ENCODE measurements around the gene DROSHA.

The DROSHA gene

GRCh38 chr5:31382051-31382878 lies 149.6 kb downstream of the DROSHA start:
- no peaks in the 10 kb centered on the region for H3K9me3 ChIP-seq (replicated peaks; ENCODE audit: insufficient read depth, low read length)
- H4K20me1 ChIP-seq (ENCODE audit: insufficient read depth, low read length), result no peaks in the 10 kb centered on the region
- no peaks in the 10 kb centered on the region for H3K36me3 ChIP-seq (replicated peaks; ENCODE audit: insufficient read depth, low read length)
- no peaks in the 10 kb centered on the region for H3K79me2 ChIP-seq (ENCODE audit: low read length)
- DNase-seq, result no peak
- H3K27me3 ChIP-seq (replicated peaks; ENCODE audit: insufficient read depth, low read length), result no peaks in the 10 kb centered on the region
- no peaks in the 10 kb centered on the region for H3F3A ChIP-seq (ENCODE audit: insufficient read depth, low read length)
- no peak for TF ChIP-seq EZH2phosphoT487 (IDR thresholded peaks at IDR 0.05; ENCODE audit: low read length)
- TF ChIP-seq EZH2 (optimal IDR thresholded peaks at IDR 0.05; ENCODE audit: low read depth, low read length), result no peak
- TF ChIP-seq CTCF (IDR thresholded peaks at IDR 0.05; ENCODE audit: low read length), result no peak
- no peak overlapping the region for H3K4me2 ChIP-seq (ENCODE audit: low read depth, low read length)
- no peaks in the 10 kb centered on the region for H3K4me1 ChIP-seq (ENCODE audit: low read length)
- no peak overlapping the region for H3K27ac ChIP-seq (ENCODE audit: low read length)
- H3K9ac ChIP-seq (ENCODE audit: low read length), result no peak overlapping the region
- H3K4me3 ChIP-seq (ENCODE audit: low read length), result no peak overlapping the region
- H2AFZ ChIP-seq (ENCODE audit: low read length), result no peak overlapping the region
- no peaks in the 10 kb centered on the region for H3K9me2 ChIP-seq (replicated peaks; ENCODE audit: insufficient read depth, low read length)

DNA sequence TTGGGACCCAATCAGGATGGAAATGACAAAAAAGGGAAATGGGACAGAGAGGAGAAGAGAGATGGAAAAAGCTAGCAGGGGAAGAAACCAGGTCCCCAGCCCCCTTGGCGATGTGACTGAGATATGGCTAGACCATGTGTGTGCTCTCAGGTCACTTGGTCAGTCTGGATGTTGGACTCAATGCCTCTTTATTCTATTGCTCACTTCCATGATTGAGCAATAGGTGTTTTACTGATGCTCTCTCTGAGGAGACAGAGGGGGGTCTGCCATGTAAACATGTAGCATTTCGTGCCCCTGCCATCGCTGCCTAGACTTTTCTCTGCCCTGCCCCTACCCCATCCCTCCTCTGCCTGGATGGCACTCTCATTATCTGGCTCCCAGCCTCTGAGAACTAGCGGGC lies 150.6 kb downstream of the DROSHA start:
- no peaks in the 10 kb centered on the region for H4K20me1 ChIP-seq (ENCODE audit: insufficient read depth, low read length)
- no peak overlapping the region for H3K27ac ChIP-seq (ENCODE audit: low read length)
- DNase-seq, result no peak
- TF ChIP-seq EZH2 (optimal IDR thresholded peaks at IDR 0.05; ENCODE audit: low read depth, low read length) (no peak), EZH2phosphoT487 (IDR thresholded peaks at IDR 0.05; ENCODE audit: low read length) (no peak), CTCF (IDR thresholded peaks at IDR 0.05; ENCODE audit: low read length) (no peak)
- H2AFZ ChIP-seq (ENCODE audit: low read length), result no peak overlapping the region
- no peak overlapping the region for H3K9ac ChIP-seq (ENCODE audit: low read length)
- no peaks in the 10 kb centered on the region for H3K27me3 ChIP-seq (replicated peaks; ENCODE audit: insufficient read depth, low read length)
- H3K4me1 ChIP-seq (ENCODE audit: low read length), result no peaks in the 10 kb centered on the region
- no peaks in the 10 kb centered on the region for H3K79me2 ChIP-seq (ENCODE audit: low read length)
- H3K4me2 ChIP-seq (ENCODE audit: low read depth, low read length), result no peak overlapping the region
- H3K36me3 ChIP-seq (replicated peaks; ENCODE audit: insufficient read depth, low read length), result no peaks in the 10 kb centered on the region
- no peaks in the 10 kb centered on the region for H3F3A ChIP-seq (ENCODE audit: insufficient read depth, low read length)
- no peaks in the 10 kb centered on the region for H3K9me3 ChIP-seq (replicated peaks; ENCODE audit: insufficient read depth, low read length)
- no peak overlapping the region for H3K4me3 ChIP-seq (ENCODE audit: low read length)
- no peaks in the 10 kb centered on the region for H3K9me2 ChIP-seq (replicated peaks; ENCODE audit: insufficient read depth, low read length)

GRCh38 chr5:31380049-31380448 lies 151.8 kb downstream of the DROSHA start:
- H3K4me1 ChIP-seq (ENCODE audit: low read length), result no peaks in the 10 kb centered on the region
- TF ChIP-seq EZH2phosphoT487 (IDR thresholded peaks at IDR 0.05; ENCODE audit: low read length), result no peak
- TF ChIP-seq CTCF (IDR thresholded peaks at IDR 0.05; ENCODE audit: low read length), result no peak
- no peak for TF ChIP-seq EZH2 (optimal IDR thresholded peaks at IDR 0.05; ENCODE audit: low read depth, low read length)
- no peaks in the 10 kb centered on the region for H3K27me3 ChIP-seq (replicated peaks; ENCODE audit: insufficient read depth, low read length)
- H3K9me2 ChIP-seq (replicated peaks; ENCODE audit: insufficient read depth, low read length), result no peaks in the 10 kb centered on the region
- H3K4me3 ChIP-seq (ENCODE audit: low read length), result no peak overlapping the region
- no peaks in the 10 kb centered on the region for H4K20me1 ChIP-seq (ENCODE audit: insufficient read depth, low read length)
- H3F3A ChIP-seq (ENCODE audit: insufficient read depth, low read length), result no peaks in the 10 kb centered on the region
- no peak overlapping the region for H3K9ac ChIP-seq (ENCODE audit: low read length)
- no peaks in the 10 kb centered on the region for H3K36me3 ChIP-seq (replicated peaks; ENCODE audit: insufficient read depth, low read length)
- DNase-seq, result no peak
- no peaks in the 10 kb centered on the region for H3K9me3 ChIP-seq (replicated peaks; ENCODE audit: insufficient read depth, low read length)
- no peak overlapping the region for H3K27ac ChIP-seq (ENCODE audit: low read length)
- no peak overlapping the region for H2AFZ ChIP-seq (ENCODE audit: low read length)
- H3K79me2 ChIP-seq (ENCODE audit: low read length), result no peaks in the 10 kb centered on the region
- H3K4me2 ChIP-seq (ENCODE audit: low read depth, low read length), result no peak overlapping the region

Data from MM.1S (cell line).